ENCODE measurements around the gene NBAS. TPM values are rescaled to one million over a fixed set of nuclear protein-coding genes. Genes with fewer than 3 reads are reported as not detected.

Gene NBAS
- total and polyA plus RNA-seq, 12 donors, result 26.4 to 79.1 (median 56.3) TPM

- ATAC-seq, result no peak
- no peak for DNase-seq
- H3K27ac ChIP-seq, result no peak overlapping the region
- TF ChIP-seq CTCF (IDR thresholded peaks at IDR 0.05), result no peak
- H3K27me3 ChIP-seq, result no peaks in the 10 kb centered on the region
- H3K9me3 ChIP-seq, result no peaks in the 10 kb centered on the region
- H3K4me1 ChIP-seq, result no peaks in the 10 kb centered on the region
- H3K4me3 ChIP-seq, result no peak overlapping the region
- 100% methylated on average over 1 of the region's 1 CpG for WGBS, 2 donors
- peaks cover 0 to 66% (median 4%) of the 10 kb centered on the region in 9 donors for H3K36me3 ChIP-seq
- intact Hi-C loops (cut with DNase I), result no loop called here
Observed at GRCh38 chr2:15372019-15372418, 189.1 kb downstream of the NBAS start.

GRCh38 chr2:15369129-15369528, 192.0 kb downstream of the NBAS start:
- H3K4me1 ChIP-seq, result no peaks in the 10 kb centered on the region

GRCh38 chr2:15367715-15368114, 193.4 kb downstream of the NBAS start:
- H3K36me3 ChIP-seq, result peaks cover 0 to 71% (median 9%) of the 10 kb centered on the region in 9 donors
- 95 to 97% methylated on average over 2 of the region's 2 CpGs for WGBS, 2 donors
- no peak for ATAC-seq
- no peak overlapping the region for H3K4me3 ChIP-seq
- H3K27ac ChIP-seq, result no peak overlapping the region
- intact Hi-C loops (cut with DNase I), result no loop called here
- no peaks in the 10 kb centered on the region for H3K4me1 ChIP-seq
- no peak for DNase-seq
- no peak for TF ChIP-seq CTCF (IDR thresholded peaks at IDR 0.05)
- no peaks in the 10 kb centered on the region for H3K27me3 ChIP-seq
- H3K9me3 ChIP-seq, result no peaks in the 10 kb centered on the region

More at GRCh38 chr2:15369129-15369528, 192.0 kb downstream of the NBAS start:
- Histone ChIP-seq H3K9me3 (no peaks in the 10 kb centered on the region), H3K27me3 (no peaks in the 10 kb centered on the region), H3K27ac (no peak overlapping the region), H3K4me3 (no peak overlapping the region), H3K36me3 (peaks cover 0 to 72% (median 10%) of the 10 kb centered on the region in 9 donors)
- ATAC-seq (no peak), DNase-seq (no peak)
- WGBS, 2 donors, result 99% methylated on average over 2 of the region's 2 CpGs
- TF ChIP-seq CTCF (IDR thresholded peaks at IDR 0.05), result no peak
- intact Hi-C loops (cut with DNase I), result no loop called here

- Histone ChIP-seq H3K27me3 (no peaks in the 10 kb centered on the region), H3K36me3 (peaks cover 0 to 70% (median 7%) of the 10 kb centered on the region in 9 donors), H3K4me3 (no peak overlapping the region), H3K4me1 (no peaks in the 10 kb centered on the region), H3K27ac (no peak overlapping the region), H3K9me3 (no peaks in the 10 kb centered on the region)
- TF ChIP-seq CTCF (IDR thresholded peaks at IDR 0.05), result no peak
- DNase-seq (no peak), ATAC-seq (no peak)
- intact Hi-C loops (cut with DNase I), result no loop called here
- 90 to 94% methylated on average over 3 of the region's 3 CpGs for WGBS, 2 donors
Observed at GRCh38 chr2:15367205-15367604, 193.9 kb downstream of the NBAS start.

All from heart right ventricle (tissue), 16 donors.